Activated CD4-positive, alpha-beta T cell treated with anti-CD3 and anti-CD28 coated beads for 24 hours (primary cell): ENCODE data around the gene RPS19BP1.
A peak's percentile ranks its signal among the peaks of the same experiment; 100 is the strongest.

Source experiments
- DNase-seq, 2 donors: peaks; one replicate each; pipeline ENCODE4 v3.0.0-alpha.2; 2020; ENCODE audit warnings: low read depth in 2 of 2

Gene RPS19BP1

GRCh38 chr22:39559456-39560105, 27.0 kb upstream of the RPS19BP1 start:
- no peak for DNase-seq

- DNase-seq, result no peak
These were observed 26.4 kb upstream of the RPS19BP1 start for GRCh38 chr22:39558950-39559349.

- DNase-seq, result no peak
These were observed 25.7 kb upstream of the RPS19BP1 start for GRCh38 chr22:39558254-39558727.

DNA sequence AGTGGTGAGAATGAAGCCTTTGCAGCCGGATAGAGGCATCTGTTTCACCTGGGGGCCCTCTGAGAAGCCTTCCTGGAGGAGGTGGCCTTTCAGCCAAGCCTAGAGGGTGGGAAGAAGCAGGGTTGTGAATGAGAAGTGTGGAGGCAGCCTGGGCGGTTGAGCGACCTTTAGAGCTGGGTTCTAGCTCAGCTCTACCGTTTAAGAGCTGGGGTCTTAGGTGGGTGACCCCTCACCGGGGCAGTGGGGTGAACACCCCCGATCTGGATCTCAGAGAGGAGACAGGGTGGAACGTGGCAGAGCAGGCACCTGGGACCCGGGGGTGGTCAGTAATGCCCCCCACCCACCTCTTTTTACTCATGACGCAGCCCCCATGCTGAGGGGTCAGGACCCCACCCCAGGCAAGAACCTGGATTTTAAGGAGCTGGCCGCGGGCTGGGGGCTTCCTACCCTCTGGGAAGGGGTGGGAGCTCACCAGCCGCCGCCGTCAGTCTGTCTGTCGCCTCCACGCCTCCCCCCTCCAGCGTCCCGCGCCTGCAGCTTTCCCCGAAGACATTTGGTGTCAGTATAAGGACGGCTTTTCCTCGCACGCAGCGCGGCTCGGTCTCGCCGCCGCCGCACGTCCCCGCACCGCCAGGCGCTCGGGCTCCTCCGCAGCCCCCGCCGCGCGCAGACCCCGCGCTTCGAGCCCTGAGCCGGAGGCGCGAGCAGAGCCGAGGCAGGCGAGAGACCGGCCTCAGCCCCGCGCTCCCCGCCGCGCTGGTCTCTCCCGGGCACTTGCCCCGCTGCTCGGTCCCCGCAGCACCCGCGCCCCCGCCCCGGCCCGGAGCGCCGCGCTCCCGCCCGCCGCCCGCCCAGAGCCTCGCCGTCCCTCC, 24.7 kb upstream of the RPS19BP1 start:
- DNase-seq, result peak; percentile 40 to 42

DNA sequence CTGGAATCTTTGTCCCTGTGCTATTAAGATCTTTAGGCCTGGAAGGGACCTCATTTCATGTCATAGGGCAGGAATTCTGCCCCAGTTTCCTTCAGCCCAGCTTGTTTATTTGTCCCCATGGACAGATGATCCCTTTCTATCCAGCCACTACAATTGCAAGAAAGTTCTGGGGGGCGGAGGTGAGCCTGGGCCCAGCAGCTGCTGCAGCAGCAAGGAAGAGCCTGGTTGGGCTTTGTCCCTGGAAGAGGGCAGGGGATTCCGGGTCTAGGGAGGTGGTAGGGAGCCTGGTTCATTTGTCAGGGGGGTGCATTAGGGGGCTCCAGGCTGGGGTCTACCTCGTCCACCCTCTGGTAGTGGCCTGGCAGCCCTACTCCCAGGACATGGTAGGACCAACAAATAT, 21.6 kb upstream of the RPS19BP1 start:
- no peak for DNase-seq

GRCh38 chr22:39553429-39553828, 20.9 kb upstream of the RPS19BP1 start:
- no peak for DNase-seq

DNA sequence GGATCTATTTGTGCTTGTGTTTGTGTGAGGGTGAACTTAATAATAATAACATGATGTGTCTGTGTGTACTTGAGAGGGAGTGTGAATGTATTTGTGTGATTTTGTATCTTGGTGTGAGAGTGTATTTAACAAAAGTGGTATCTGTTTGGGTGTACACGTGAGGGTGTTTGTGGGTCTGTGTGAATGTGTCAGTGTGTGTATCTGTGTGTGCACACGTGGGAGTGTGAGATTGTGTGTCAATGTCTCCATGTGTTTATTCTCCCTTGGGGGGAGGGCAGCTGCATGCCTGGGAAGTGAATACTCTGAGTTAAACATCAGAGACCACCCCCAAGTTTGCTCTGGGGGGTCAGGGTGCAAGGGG, 15.0 kb upstream of the RPS19BP1 start:
- no peak for DNase-seq

DNA sequence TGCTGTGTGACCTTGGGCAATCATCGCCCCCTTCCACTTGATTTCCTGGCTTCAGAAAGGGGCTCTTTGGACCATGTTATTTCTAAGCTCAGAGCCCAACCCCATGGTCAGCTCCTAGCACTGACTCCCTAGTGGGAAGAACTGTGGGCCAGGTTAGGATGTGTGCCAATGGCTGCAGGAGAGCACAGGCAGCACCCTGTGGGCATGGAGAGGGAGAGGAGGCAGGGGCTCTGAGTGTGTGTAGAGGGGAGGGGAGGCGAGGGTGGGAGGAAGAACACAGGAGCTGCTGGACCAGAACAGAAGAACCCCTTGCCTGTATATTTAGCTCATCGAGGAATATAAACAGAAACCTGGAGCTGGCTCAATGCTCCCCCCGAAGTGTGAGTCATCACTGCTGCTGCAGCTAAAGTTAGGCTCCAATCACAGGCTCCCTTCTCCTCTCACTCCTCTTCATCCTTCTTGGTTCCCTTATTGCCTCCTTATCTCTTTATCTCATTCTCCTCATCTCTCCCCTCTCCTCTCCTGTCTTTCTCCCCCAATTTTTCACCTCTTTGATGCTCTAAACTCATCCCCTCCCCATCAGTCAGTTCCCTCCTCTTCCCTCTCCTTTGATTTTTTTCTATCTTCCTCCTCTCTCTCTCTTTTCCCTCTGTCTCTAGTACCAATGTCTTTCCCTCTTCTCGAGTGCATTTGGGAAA, 14.5 kb upstream of the RPS19BP1 start:
- DNase-seq, result no peak

DNA sequence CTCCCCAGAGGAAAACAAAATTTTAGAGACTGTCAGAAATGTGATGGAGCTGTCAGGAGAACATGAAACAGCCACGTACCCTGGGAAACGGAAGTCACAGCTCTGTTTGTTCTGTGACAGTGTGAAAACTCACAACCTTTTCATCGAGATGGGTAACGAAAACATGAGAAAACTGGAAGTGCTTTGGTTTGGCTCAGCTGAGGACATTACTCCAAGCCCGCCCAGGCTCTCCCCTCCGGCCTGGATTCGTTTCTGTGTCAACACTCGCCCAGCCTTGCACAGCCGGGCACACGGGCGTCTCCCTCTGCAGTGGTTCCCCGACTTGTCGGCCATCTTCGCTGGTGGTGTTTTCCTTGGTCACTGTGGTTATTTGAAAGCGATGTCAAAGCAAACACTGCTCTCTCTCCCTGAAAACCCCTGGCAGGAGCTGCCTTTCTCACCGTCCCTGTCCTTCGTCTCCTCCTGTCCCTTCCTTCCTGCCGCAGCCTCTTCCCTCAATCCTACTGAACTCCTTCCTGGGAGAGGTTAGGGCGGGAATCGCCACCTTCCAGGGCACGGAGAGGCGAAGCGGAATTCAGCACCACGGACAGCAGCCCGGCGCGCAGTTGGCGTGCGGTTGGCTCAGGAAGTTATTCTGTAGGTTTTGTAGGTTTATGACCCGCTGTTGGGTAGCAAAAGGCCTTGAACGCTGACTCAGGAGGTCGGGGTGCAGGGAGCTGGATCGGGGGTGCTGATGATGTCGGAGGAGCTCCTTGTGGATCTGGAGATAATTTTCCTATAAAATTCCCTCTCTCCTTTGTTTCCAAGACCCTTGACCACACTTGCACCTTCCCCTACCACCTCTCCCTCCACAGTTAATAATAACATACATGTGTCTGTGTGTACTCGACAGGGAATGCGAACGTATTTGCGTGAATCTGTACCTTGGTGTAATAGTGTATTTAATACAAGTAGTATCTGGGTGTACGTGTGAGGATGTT, 13.1 kb upstream of the RPS19BP1 start:
- DNase-seq, result peak; percentile 59 to 65

- no peak for DNase-seq
These were observed 10.5 kb upstream of the RPS19BP1 start for GRCh38 chr22:39543095-39543494.

GRCh38 chr22:39537975-39538374, 5.4 kb upstream of the RPS19BP1 start:
- no peak for DNase-seq

GRCh38 chr22:39536711-39537110, 4.2 kb upstream of the RPS19BP1 start:
- no peak for DNase-seq

DNA sequence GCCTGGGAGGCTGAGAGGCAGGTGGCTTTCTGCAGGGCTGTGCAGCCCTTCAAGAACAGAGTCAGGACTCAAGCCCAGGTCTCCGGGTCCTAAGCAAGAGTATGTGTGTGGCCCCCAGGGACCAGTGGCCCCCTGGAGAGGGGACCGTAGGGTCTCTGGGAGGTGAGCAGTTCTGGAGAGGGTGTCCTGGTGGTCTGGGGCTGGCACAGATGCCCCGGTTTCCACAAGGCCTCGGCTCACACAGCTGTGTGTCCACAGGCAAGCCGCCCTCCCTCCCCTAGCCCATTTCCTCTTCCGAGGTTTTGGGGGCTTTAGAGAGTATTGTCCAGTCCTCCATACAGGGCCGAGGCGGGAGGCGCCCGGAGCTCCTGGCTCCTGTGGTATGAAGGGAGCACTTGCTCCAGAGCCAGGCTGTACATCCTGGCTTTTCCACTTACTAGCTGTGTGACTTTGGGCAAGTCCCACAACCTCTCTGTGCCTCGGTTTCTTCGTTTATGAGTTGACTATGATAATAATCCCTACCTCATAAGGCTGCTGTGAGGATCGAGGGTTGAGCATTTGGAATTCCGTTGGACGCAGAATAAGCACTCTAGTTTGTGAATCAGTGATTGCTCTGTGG, 3.4 kb upstream of the RPS19BP1 start:
- DNase-seq, result no peak

- no peak for DNase-seq
These were observed 2.8 kb upstream of the RPS19BP1 start for GRCh38 chr22:39535357-39535725.

DNA sequence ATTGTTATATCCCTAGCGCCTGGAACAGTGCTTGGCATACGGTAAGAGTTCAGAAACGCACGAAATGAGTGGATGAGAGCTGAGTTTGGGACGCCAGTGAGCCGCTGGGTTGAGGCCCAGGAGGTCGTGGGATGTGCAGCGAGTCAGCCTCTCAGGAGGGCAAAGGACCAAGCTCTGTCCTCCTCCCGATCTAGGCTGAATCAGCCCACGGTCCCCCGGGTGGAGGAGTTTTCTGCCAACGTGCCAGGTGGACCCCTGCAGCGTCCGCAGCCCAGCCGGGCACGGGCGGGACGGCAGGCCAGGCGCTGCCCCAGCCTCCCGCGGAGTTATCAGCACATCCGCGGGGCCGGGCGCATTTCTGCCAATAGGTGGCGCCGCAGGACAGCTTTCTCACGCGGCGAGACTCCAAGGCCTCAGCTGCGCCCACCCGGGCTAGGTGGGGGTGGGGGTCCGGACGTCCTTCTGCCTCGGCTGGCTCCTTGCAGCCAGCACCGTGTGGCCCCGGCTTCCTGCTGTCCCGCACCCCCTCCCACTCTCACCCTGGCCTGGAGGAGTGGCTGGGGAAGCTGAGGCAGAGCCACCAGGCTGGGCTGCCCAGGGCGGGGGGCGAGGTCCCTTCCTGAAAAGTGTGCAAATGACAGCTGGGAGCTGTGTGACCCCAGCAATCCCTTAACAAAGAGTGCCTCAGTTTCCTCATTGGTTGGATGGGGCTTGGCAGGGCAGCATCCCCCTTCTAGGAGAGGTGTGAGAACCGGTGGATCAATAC, 2.2 kb upstream of the RPS19BP1 start:
- DNase-seq, result peak; percentile 71 to 82

DNA sequence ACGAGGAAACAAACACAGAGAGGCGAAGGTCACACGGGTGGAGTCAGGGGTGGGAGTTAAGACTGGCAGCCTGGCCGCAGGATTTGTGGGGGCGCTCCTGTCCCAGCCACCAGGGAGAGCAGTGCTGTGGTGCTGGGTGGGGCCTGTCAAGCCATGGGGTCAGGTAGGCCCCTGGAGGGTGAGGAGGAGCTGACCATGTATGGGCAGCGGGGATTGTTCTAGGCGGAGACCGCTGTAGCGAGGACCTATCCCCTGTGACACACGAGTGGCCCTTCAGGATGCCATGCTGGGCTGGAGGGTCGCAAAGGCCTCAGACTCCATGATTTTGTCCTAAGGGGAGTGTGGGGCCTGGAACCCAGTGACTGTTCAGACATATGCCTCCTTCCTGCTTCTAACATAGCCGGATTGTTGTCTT, 1.6 kb upstream of the RPS19BP1 start:
- DNase-seq, result no peak

GRCh38 chr22:39530692-39531331, 1.7 kb downstream of the RPS19BP1 start:
- no peak for DNase-seq

DNA sequence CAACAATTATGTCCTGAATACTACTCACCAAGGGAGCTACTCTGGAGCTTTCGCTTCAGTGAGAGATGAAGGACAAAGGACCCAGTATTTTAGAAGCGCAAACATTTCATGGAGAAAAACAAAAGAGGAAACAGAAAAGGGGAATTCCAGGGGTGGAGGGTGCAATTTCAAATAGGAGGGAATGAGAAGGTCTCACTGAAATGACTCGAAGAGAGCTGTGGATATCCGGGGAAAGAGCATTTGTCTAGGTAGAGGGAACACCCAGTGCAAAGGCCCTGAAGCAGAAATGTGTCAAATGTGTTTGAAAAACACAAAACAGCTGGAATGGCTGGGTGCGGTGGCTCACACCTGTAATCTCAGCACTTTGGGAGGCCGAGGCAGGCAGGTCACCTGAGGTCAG, 2.4 kb downstream of the RPS19BP1 start:
- DNase-seq, result no peak

DNA sequence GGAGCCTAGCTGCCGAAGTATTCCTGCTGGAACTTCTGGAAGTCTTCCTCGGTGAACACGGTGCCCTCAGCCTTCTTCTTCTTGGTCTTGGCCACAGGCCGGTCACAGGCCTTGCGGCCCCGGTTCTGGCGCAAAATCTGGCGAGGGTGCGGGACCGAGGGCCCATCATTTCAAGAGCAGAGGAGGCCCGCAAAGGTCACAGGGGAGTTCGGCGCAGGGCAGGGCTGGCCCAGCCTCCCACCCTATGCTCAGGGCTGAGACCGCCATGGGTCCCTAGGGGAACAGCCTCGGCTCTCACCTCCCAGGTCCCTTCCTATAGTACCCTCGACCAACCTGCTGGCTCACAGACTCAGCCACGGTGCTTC, 3.1 kb downstream of the RPS19BP1 start:
- no peak for DNase-seq
